ENCODE results near the gene MOK.

DNA sequence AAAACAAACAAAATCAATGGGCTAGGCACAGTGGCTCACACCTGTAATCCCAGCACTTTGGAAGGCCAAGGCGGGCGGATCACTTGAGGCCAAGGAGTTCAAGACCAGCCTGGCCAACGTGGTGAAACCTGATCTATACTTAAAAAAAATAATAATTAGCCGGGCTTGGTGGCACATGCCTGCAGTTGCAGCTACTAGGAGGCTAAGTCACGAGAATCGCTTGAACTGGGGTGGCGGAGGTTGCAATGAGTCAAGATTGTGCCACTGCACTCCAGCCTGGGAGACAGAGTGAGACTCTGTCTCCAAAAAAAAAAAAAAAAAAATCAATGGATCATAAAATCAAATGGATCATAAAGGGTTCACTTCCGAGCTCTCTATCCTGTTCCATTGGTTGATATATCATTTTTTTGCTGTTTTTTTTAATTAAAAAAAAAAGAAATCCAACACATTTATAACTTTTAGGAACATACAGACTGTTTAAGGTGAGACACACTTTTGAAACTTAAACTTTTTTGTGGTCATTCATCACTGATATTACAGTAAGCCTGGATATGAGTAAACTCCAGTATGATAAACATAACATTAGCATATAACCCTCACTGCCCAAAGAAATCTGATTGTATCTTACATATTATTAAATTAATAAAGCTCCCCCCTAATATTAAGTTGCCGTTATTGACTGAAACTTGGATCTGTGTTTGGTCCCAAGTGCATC lies 22.1 kb downstream of the MOK start:
- TF ChIP-seq CTCF (IDR thresholded peaks at IDR 0.05; ENCODE audit: low read depth, low read length) (no peak), EZH2phosphoT487 (IDR thresholded peaks at IDR 0.05; ENCODE audit: low read depth) (no peak)

All from OCI-LY3 (cell line).